Kidney epithelial cell (primary cell): ENCODE results near the gene FAM124A. TPM values are rescaled to one million over a fixed set of nuclear protein-coding genes. Genes with fewer than 3 reads are reported as not detected.

Experiments used
- DNase-seq: peaks from one replicate; pipeline ENCODE4 v3.0.0-alpha.2; 2010; ENCODE audit warnings: low read depth
- H3K27me3 ChIP-seq: 2 replicates; pipeline ENCODE4 v1.6.0; 2011; ENCODE audit warnings: low read length; ENCODE audit not compliant: control insufficient read depth, insufficient read depth
- H3K36me3 ChIP-seq: 2 replicates; pipeline ENCODE4 v1.5.1; 2011; ENCODE audit warnings: low read length; ENCODE audit not compliant: control insufficient read depth, insufficient read depth
- H3K4me3 ChIP-seq: 2 replicates; pipeline ENCODE4 v1.5.1; 2011; ENCODE audit warnings: low read depth, mild to moderate bottlenecking, control low read depth, low read length
- total RNA-seq: library from RNA; depleted of rRNA; stranded (reverse); fragments of >200 nt; gene quantifications from 2 replicates; pipeline ENCODE4 v1.2.3, GENCODE V29; 2015
- TF ChIP-seq, protein P1 (sequence below): IDR thresholded peaks from 2 replicates; pipeline ENCODE4 v1.5.1; 2011; ENCODE audit warnings: mild to moderate bottlenecking, moderate library complexity, low read length, control low read depth, inconsistent platforms; ENCODE audit not compliant: insufficient read depth, poor library complexity, severe bottlenecking

FAM124A gene
- total RNA-seq, 1 donor from 2014 or later: 1.2 TPM

- no peaks in the 10 kb centered on the region for H3K36me3 ChIP-seq
- peaks cover 12% of the 10 kb centered on the region for H3K27me3 ChIP-seq
- TF ChIP-seq, protein P1, sequence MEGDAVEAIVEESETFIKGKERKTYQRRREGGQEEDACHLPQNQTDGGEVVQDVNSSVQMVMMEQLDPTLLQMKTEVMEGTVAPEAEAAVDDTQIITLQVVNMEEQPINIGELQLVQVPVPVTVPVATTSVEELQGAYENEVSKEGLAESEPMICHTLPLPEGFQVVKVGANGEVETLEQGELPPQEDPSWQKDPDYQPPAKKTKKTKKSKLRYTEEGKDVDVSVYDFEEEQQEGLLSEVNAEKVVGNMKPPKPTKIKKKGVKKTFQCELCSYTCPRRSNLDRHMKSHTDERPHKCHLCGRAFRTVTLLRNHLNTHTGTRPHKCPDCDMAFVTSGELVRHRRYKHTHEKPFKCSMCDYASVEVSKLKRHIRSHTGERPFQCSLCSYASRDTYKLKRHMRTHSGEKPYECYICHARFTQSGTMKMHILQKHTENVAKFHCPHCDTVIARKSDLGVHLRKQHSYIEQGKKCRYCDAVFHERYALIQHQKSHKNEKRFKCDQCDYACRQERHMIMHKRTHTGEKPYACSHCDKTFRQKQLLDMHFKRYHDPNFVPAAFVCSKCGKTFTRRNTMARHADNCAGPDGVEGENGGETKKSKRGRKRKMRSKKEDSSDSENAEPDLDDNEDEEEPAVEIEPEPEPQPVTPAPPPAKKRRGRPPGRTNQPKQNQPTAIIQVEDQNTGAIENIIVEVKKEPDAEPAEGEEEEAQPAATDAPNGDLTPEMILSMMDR: no peak
- DNase-seq: no peak
- H3K4me3 ChIP-seq: no peak overlapping the region
Measured at GRCh38 chr13:51208716-51209115, 13.5 kb upstream of the FAM124A start.

GRCh38 chr13:51211910-51212309 lies 10.3 kb upstream of the FAM124A start:
- no peak overlapping the region for H3K4me3 ChIP-seq
- DNase-seq: no peak
- TF ChIP-seq, protein P1: no peak
- H3K36me3 ChIP-seq: no peaks in the 10 kb centered on the region
- H3K27me3 ChIP-seq: peaks cover 13% of the 10 kb centered on the region

DNA sequence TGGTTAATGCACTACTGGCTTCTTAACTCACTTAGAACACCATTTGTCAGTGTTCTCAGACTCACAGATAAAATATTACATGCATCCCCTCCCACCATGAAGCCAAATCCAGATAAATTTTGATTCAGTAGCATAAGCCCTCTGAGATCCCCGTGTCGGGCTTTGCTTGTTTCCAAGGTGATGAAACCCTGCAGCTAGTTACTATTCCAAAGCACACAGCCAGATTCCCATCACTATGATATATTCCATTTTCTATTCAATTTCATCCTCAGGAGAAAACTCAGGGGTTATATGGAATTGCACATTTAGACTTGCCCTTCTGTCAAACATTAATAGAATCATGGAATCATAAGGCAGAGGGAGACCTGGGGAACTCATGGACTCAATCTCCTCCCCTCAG lies 9.4 kb upstream of the FAM124A start:
- Histone ChIP-seq H3K4me3 (no peak overlapping the region), H3K27me3 (peaks cover 13% of the 10 kb centered on the region), H3K36me3 (no peaks in the 10 kb centered on the region)
- DNase-seq: no peak
- TF ChIP-seq, protein P1: no peak

DNA sequence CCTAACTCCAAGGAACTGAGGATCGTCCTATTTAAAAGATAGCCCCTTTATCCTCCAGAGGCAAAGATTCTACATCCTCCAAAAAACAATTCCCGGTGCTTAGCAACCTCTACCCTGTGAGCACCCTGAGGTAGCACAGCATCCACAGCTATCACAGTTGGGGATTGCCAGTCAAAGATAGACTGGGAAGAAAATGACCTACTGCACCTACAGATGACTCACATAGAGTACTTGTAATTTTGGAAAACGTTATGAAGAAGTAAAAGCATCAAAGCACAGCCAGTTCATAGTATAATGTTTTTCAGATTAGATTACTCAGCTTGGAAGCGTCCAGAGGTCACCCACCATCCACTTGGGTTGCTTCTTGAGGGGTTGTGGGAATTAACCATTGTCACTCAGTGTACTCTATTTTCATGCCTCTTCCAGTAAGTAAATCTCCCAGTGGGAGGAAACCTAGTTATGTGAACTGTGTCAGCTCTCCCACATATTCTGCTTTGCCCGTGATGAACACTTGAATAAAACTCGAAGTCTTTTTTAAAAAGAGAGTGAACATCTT lies 8.9 kb upstream of the FAM124A start:
- DNase-seq: no peak
- Histone ChIP-seq H3K36me3 (no peaks in the 10 kb centered on the region), H3K27me3 (peaks cover 13% of the 10 kb centered on the region), H3K4me3 (no peak overlapping the region)
- TF ChIP-seq, protein P1: no peak

DNA sequence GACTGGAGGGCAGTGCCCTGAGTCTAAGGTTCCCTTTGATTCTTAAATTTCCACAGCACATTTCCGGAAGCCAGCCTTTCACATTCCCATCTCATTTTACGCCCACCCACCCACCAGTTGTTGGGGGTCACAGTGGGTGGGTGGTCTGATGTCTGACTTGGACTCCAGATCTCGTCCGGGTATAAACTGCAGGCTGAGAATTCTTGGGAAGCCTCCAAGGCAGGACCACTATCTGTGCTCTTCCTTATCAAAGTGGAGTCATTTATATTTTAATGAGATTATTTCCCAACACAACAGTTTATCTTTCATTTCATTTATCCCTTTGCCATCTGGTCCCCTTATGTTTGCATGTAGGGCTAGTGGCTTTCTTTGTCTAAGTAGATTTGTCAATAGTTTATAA lies 3.6 kb upstream of the FAM124A start:
- DNase-seq: no peak
- Histone ChIP-seq H3K36me3 (no peaks in the 10 kb centered on the region), H3K27me3 (peaks cover 28% of the 10 kb centered on the region), H3K4me3 (no peak overlapping the region)
- TF ChIP-seq, protein P1: no peak

GRCh38 chr13:51220706-51221105 lies 1.5 kb upstream of the FAM124A start:
- H3K27me3 ChIP-seq: peaks cover 26% of the 10 kb centered on the region
- no peak for DNase-seq

More at GRCh38 chr13:51220706-51221105, 1.5 kb upstream of the FAM124A start:
- TF ChIP-seq, protein P1: no peak
- no peak overlapping the region for H3K4me3 ChIP-seq
- no peaks in the 10 kb centered on the region for H3K36me3 ChIP-seq
